ENCODE measurements around the gene MAPK11.

Gene MAPK11

DNA sequence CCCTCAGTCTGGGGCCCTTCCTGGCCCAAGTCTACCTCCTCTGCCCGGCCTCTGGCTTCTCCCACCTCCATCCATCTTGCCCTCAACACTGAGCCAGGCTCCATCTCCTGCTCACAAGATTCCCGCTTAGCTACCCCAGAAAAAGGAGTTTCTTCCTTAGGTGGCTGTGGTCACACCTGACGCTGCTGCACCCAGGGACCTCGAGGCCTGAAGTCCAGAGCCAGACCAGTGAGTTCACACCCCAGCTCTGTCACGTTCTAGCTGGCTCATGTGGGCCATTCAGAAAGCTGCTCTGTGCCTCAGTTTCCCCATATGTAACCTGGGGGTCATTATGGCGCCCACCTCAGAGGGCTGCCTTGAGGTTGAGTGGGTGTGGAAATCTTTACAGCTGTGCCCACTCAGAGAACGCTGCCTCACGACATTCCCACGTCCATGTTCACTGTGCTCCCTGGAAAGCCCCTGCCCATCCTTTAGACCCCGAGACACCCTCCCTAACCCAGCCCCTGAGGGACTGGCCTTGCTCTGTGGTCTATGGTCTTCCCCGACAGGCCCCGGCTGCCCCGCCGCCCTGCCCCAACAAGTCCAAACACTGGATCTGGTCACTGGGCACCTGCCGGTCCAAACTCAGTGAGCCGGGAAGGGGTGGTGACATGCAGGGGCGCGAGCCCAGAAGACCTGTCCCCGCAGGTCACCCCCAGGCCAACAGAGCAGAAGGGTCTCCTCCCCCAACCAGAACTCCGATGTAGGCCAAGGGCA, 27.5 kb upstream of the MAPK11 start:
- DNase-seq (ENCODE audit: extremely low spot score, insufficient read length, low read depth) (no peak), FAIRE-seq (no peak)

DNA sequence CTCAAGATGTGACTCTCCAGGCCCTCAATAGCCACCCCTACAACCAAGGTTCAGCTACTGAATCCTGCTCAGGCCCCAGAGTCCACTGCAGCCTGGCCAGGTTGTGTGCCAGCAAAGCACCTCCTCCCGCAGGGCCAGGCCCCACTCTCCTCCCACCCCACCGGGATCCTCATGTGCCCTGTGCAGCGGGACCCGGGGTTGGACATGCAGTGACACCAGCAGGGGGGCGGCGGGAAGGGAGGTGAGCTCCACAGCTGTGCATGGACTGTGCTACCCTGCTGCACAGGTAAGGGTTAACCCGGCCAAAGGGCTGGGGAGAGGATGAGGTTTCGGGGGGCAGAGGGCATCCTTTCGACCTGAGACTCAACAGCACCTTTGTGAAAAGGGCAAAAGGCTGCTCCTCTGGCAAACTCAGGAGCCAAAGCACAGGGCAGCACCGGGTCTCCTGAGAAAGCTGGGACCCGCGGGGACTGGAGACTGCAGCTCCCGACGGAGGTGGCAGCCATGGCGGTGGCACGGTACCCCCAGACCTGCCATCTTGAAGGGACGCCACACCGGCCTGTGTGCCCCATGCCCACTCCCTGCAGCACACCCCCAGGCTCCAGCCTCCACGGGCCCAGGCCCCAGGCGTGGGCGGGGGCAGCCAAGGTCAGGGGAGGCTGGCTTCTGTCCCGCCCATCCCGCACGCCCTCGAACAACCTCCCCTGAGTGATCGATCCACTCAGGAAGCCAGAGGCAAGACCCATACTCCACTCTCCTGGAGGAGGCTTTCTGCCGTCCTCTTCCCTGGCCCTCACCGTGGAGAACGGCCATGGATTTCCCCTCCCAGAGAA, 26.7 kb upstream of the MAPK11 start:
- FAIRE-seq: no peak
- DNase-seq (ENCODE audit: extremely low spot score, insufficient read length, low read depth): no peak

DNA sequence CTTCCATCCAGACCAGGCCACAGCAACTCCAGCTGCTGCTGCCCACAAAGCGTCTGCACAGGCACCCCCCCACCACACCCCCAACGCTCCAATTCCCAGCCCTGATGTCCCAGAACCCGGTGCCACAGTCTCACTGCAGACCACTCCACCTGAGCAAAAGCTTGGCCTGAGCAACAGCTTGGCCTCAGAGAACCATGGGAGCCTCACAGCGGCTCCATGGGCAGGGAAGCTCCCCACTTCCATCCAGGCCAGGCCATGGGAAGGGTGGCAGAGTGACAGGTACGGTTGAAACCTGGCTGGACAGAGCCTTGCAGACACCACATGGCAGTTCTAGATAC, 24.1 kb upstream of the MAPK11 start:
- DNase-seq (ENCODE audit: extremely low spot score, insufficient read length, low read depth) (no peak), FAIRE-seq (no peak)

DNA sequence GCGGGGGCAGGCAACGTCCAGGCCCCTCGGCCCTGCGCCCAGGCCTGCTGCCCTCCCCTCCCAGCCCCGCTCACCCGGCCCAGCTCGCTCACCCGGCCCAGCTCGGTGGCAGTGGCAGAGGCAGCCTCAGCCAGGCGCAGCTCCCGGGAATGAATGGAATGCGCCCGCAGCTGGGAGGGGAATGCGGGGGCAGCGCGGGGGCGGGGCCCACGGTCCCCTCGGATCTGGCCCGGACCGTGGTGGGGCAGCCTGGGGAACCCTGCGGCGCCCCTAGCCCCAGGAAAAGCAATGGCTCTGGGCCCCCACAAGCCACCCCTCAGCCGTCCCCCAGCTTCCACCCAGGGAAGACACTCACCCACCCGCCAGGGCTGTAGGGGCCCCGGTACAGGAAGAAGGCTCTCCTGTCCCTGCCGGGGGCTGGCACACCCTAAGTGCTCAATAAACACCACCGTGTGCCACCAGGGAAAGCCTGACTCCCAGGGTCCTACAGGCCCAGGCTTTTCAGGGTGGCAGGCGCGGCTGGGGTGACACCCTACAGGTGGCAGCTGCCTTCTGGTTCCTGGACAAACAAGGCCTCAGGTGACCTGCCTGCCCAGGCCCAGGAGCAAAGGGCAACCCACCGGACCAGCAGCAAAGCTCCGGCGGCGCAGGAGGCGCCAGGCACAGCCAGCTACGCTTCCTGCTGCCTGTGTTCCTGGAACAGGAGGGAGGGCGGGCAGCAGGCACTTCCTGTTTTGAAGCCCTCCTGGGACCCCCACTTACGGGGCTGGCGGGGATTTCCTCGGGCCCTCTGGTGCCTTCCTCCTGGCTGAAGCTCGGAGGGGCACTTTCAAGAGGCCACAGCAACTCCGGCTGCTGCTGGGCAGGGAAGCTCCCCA, 23.5 kb upstream of the MAPK11 start:
- DNase-seq (ENCODE audit: extremely low spot score, insufficient read length, low read depth): no peak
- no peak for FAIRE-seq

DNA sequence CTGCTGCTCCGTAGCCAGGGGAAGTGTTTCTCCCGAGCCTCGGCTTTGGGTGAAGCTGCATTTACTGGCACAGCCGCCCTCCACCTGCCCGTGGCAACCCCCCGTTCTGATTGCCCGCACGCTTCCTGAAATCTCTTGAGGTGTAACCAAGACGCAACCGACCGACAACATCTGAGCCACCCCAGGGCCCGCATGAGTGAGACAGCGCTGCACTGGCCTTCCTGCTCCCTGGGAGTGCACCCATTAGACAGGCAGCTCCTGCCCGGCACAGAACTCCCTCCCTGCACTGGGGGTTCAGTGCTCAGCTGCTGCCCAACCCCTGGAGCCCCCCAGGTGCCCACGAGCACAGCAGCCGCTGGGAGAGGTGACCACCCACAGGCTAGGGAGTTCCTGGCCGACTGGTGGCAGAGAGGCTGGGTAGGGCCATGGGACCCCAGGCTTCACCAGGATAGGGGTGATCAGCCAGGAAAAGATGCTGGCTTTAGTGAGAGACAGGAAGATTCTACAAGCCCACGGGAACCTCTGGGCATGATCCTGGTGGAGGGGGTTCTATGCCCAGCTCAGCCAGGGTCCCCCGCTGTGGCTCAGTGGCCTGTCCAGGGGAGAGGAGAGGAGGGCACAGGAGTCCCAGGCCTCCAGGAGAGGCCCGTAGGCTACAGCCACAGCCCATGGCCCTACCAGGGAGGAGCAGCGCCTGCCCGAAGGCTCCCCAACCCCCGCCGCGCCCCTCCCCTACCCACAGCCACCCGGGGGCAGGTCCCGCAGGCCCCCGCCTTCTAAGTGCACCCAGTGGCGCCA, 22.7 kb upstream of the MAPK11 start:
- FAIRE-seq (peak; percentile 79), DNase-seq (ENCODE audit: extremely low spot score, insufficient read length, low read depth) (no peak)

DNA sequence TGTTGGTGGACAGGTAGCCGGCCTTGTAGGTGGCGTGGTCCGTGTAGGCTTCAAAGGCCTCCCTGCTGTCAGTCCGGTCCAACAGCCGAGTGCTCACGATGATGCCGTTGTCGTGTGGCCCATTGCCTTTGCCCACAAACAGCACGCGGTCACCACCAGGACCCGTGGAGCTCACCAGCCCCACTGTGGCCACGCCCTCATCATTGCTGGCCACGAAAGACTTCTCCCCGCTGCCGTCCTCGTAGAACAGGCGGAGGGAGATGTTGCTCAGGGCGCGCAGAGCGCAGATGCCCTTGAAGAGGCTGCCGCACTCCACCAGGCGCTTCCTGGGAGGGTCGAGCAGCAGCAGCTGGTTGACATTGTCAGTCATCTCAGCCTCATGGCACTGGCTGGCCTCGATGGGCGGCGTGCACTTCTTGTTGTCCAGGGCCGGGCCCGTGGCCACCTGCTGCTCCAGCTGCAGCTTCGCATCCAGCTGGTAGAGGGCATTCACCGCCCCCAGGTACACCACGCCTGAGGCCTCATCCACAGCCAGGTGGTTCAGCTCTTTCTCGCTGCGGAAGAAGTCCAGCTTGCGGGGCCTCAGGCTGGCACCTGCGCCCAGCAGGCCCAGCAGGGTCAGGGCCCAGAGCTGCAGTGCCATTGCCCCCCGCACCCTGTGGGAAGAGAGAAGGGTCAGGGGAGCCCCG, 19.9 kb upstream of the MAPK11 start:
- no peak for DNase-seq (ENCODE audit: extremely low spot score, insufficient read length, low read depth)
- FAIRE-seq: no peak

DNA sequence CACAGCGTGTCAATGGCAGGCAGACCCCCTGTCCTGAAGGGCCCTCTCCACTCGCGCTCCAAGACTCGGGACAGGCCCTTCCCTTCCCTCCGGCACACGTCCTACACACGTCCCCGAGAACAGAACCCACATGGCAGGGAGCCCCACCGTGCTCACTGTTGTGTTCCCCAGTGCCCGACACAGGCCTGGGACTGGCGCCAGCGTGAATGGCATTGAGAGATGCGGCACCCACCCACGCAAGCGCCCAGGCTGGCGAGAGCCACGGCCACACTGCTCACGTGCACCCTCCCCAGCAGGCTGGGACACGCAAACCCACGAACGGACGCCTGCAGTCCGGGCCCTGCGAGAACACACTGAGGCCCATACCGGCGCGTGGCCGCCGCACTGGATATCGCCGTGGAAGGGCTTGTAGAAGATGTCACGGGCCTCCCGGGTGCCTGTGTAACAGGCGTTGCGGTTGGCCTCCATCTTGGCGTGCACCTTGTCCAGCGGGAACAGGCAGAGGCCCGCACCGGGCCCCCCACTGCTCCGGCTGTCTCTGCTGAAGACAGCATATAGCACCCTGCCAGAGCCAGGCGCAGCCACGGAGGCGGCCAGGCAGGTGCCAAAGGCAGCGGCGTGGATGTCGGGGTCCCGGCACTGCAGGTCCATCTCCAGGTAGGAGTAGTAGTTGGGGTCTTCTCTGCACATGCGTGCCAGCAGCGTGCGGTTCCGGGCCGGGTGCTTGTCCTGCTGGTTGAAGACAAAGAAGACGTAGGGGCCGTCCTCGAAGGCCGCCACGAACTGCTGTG, 19.2 kb upstream of the MAPK11 start:
- no peak for FAIRE-seq
- no peak for DNase-seq (ENCODE audit: extremely low spot score, insufficient read length, low read depth)

DNA sequence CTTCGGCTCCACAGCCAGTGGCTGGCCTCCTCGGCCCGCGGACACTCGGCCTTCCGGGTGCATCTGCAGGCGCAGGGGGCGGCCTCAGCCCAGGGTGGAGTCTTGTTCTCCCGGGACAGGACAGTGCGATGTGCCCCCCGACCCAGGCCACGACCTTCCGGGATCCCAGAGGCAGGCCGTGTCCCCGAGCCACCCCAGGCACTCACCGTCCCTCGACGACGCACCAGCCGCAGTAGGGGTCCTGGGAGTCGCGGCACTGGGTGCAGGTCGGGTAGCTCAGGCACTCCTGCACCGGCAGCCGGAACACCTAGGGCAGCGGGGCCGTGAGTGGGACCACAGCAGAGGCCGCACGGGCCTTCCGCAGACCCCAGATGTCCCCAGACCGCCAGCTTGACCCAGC, 17.6 kb upstream of the MAPK11 start:
- no peak for FAIRE-seq
- DNase-seq (ENCODE audit: extremely low spot score, insufficient read length, low read depth): no peak

DNA sequence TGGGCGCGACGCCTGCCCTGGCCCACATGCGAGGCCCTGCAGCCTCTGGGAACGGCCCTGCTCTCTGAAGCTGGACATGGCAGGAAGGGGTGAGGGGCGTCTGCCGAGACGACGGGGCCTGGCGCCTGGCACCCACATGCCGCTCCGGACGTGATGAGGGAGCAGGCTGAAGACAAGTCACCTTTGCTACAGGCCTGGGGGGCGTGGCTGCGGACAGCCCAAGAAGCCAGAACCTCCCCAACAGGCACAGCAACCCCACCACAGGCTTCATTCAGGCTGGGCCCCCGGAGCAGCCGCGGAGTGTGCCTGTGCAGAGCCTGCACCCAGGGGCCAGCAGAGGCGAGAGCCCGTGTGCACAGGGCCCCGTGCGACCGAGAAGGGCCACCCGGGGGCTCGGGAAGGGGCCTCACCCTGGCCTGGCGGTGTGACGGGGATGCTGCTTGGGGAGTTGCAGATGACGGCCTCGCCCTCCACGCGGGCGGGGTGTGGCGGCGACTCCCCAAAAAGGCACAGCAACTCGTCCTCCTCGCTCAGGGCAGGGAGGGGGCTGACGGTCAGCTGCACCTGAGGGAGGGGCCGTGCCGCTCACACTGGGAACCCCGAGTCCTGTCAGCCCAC, 16.6 kb upstream of the MAPK11 start:
- DNase-seq (ENCODE audit: extremely low spot score, insufficient read length, low read depth): no peak
- no peak for FAIRE-seq

DNA sequence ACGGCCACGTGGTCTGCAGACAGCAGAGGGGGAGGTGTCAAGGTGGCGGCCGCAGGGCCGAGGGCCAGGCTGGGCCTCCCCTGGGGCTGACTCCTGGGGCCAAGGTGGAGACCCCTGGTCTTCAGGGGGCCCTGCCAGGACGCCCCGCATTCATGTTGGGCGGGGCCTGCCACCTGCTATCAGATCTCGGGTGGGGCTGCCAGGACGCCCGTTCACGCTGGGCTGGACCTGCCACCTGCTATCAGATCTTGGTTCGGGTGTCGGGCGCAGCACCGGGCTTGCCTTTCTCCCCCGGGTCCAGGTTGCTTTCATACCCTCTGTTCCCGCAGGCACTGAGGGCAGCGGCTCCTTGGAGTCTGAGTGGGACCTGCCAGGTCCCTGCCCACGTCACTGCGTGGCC, 16.1 kb upstream of the MAPK11 start:
- no peak for FAIRE-seq
- DNase-seq (ENCODE audit: extremely low spot score, insufficient read length, low read depth): no peak

DNA sequence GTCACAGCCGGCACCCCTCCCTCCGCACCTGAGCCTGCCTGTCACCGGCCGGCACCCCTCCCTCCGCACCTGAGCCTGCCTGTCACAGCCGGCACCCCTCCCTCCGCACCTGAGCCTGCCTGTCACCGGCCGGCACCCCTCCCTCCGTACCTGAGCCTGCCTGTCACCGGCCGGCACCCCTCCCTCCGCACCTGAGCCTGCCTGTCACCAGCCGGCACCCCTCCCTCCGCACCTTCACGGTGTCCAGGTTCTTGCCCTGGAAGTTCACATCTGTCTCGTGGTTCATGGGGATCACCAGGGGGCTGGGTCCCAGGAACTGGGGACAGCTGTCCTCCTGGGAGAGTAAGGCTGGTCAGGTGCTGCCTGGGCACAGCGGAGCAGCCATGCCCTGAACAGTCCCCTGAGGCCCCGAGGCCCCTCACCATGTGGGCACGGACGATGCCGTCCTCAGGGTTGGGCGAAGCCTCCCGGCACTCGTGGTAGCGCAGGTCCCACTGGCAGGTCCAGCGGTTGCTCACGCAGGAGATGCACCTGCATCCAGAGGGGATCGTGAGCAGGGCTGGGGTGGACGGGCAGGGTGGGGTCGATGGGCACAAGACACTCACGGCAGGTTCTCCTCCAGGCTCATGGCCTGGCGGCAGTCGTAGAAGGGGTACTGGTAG, 15.5 kb upstream of the MAPK11 start:
- no peak for FAIRE-seq
- DNase-seq (ENCODE audit: extremely low spot score, insufficient read length, low read depth): no peak

DNA sequence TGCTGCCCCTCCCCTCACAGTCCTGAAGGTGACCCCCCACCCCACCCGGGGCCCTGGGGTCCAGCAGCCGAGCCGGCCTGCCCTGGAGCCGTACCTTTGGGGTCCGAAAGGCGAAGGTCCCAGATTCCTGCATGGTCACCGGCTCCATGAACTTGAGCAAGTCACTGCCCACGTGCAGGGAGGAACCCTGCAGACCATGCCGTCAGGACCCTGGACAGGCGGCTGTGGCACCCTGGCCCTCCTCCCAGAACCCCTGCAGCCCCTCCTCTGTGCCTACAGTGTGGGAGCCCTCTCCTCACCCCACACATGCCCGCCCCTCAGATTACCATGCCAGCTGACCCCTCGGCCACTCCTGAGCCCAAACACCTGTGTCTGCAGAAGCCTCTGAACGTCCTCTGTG, 14.3 kb upstream of the MAPK11 start:
- no peak for FAIRE-seq
- DNase-seq (ENCODE audit: extremely low spot score, insufficient read length, low read depth): no peak

DNA sequence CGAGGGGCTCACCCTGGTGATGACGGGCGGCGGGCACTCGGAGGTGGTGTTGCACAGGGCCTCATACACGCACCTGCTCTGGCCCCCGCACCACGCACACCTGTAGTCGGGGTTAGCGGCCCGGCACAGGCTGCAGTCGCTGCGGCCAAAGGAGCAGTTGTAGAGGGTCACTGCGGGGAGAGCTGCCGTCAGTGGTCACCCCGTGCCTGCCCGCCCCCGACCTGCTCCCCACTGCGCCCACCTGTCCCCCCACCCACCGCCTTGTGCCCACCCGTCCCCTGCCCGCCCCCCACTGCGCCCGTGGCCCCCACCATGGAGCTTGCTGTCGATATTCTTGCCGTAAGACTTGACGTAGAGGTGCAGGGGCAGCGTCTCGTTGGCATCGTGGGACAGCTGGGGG, 13.6 kb upstream of the MAPK11 start:
- no peak for DNase-seq (ENCODE audit: extremely low spot score, insufficient read length, low read depth)
- FAIRE-seq: no peak

DNA sequence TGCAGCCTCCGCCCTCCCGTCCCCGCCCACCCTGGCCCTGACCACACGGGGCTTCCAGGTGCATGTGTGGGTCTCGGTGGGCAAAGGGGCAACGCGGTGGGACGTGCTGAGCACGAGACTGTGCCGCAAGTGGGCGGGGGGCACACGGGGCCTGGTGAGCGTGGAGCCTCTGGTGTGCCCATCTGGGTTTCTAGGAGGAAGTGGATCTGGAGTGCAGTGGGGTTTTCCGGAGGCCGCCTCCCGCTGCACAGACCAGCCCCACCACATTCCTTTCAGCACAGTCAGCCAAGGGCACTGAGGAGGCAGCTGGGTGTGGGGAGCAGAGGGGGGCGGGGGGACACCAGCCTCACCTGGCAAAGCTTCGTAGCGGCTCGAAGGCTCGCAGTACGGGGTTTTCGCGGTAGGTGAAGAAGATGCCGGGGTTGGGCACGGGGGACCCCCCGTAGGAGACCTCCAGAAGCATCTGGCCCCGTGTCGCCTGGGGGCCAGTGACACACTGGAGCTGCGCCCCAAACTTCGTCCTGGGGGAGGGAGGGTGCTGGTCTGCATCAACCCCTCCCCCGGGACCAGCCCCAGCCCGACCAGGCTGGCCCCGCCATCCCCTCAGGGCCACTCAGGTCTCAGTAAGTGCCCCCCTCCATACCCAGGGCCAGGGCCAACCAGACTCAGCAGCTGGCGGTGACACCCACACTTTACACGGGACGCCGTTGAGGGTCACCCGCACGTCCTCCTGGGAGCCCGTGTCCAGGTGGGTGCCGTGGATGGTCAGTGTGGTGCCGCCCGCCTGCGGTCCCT, 12.4 kb upstream of the MAPK11 start:
- FAIRE-seq (no peak), DNase-seq (ENCODE audit: extremely low spot score, insufficient read length, low read depth) (no peak)

DNA sequence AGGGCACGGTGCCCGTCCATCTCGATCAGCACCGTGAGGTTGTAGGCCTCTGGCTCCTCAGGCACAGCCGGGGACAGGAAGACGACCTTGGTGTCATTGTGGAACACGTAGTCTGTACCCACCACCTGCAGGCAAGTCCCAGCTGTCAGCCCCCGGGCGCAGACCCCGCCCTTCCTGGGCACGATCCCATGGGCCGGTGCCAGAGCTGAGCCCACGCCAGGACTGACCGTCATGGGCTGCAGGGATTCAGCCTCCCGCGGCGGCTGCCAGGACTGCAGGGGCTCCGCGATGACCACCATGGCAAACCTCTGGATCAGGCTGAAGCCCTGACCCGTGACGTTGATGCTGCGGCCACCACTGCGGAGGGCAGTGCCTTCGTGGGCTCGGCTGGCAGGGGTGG, 11.8 kb upstream of the MAPK11 start:
- DNase-seq (ENCODE audit: extremely low spot score, insufficient read length, low read depth): no peak
- no peak for FAIRE-seq

DNA sequence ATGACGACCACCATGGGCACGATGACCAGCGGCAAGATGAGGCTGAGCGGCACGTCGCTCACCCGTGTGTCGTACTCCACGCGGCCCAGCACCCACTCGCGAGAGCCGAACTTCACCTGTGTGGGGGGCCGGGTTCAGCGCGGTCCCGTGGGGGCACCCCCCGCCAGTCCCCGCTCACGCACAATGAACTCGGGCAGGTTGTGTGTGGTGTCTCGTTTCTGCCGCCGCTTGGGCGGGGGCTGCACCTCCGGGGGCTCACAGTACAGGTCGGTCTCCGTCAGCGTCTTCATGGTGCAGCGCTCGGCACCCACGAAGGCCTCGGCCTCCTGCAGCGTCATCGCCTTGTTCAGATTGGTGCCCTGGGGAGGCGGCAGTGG, 11.2 kb upstream of the MAPK11 start:
- DNase-seq (ENCODE audit: extremely low spot score, insufficient read length, low read depth) (no peak), FAIRE-seq (no peak)

Data from GM18507 (cell line).